ENCODE data around the gene ARMH1. TPM values are rescaled to one million over a fixed set of nuclear protein-coding genes. Genes with fewer than 3 reads are reported as not detected.

Gene ARMH1
- not detected in 2 replicates for total RNA-seq

DNA sequence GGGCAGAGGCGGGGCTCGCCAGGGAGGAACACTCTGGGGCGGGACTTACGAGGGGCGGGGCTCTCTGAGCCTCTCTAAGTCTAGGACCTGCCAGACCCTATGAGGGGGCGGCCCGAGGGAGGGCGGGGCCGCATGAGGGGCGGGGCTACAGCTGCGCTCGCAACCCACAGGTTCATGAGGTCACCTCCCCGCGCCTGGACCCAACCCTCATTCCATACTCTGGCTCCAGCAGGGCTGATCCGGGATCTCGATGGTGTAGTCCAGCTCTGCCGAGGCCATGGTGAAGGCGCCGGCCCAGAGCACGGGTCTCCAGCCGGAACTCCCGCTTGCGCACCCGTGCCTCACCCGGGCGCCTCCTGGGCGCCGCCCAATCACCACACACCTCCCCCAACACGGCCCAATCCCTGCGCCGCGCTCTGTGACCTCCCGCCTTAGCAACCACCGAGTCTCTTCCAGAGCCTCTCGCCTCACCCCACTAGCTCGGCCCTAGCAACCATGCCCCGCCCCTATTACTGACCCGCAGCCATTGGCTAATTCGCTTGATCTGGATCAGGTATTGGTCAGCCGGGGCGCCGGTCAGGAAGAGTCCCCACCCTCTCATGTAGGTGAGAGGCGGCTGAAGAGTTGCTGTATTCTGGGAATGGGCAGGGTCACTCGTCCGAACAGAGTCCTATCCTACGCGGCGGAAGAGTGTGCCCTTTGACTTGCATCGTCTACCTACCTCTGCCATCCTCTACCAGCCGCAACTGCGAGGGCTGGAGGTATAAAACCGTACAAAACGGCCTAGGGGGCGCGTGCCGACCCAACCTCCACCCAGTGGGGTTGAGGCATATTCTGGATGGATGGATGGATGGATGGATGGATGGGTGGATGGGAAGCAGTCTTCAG, at the start of gene ARMH1, which contains the start of gene TMEM53:
Gene ARMH1, plus strand, starts transcription at position 602 of the 888 bp plus-strand sequence. CDS start 14,984 bp downstream, outside the sequence.
Gene TMEM53, minus strand, starts transcription at position 369 of the 888 bp plus-strand sequence. Its CDS starts 90 bp downstream, at position 279.

GRCh38 chr1:44730741-44731512, 56.4 kb downstream of the ARMH1 start, which contains the start of gene RNU5D-1:
RNU5D-1 (minus strand) TSS chr1:44731170.

GRCh38 chr1:44739307-44740178, 65.0 kb downstream of the ARMH1 start, which contains the start of gene KIF2C:
KIF2C (plus strand) TSS chr1:44739837; CDS start chr1:44739933, 96 bp downstream.

Other genes starting within 250 kb of the ARMH1 start
- gene TMEM53, start 233 bp upstream of the ARMH1 start, total RNA-seq: 13.6 and 15.3 TPM in 2 replicates
- gene RNU5D-1, start 56.5 kb downstream of the ARMH1 start, total RNA-seq: not detected in 2 replicates
- 39.7 and 53.3 TPM in 2 replicates for gene KIF2C, start 65.1 kb downstream of the ARMH1 start, total RNA-seq
- 2,552 and 2,899 TPM in 2 replicates for gene RPS8, start 100.8 kb downstream of the ARMH1 start, total RNA-seq
- under 0.01 TPM in 1 of 2 replicates, not detected in the other for gene BEST4, start 113.5 kb downstream of the ARMH1 start, total RNA-seq
- 27.1 and 37.7 TPM in 2 replicates for gene PLK3, start 125.7 kb downstream of the ARMH1 start, total RNA-seq
- not detected in 2 replicates for gene DYNLT4, start 132.6 kb downstream of the ARMH1 start, total RNA-seq
- 2.0 and 5.1 TPM in 2 replicates for gene BTBD19, start 133.8 kb downstream of the ARMH1 start, total RNA-seq
- gene PTCH2, start 168.5 kb downstream of the ARMH1 start, total RNA-seq: under 0.01 and 0.18 TPM in 2 replicates